Bronchial epithelial cell (primary cell): ENCODE measurements around the gene CDH26. TPM values are rescaled to one million over a fixed set of nuclear protein-coding genes. Genes with fewer than 3 reads are reported as not detected.

Experiments used
- DNase-seq: peaks from one replicate; pipeline ENCODE4 v3.0.0-alpha.2; 2010; ENCODE audit warnings: low read depth
- FAIRE-seq: peaks from 2 replicates; lab custom pipeline; 2011; peaks lifted over from hg19 to GRCh38; lab: Jason Lieb, UNC
- H3K27me3 ChIP-seq: 2 replicates; pipeline ENCODE4 v1.5.1; 2011; ENCODE audit warnings: low read length; ENCODE audit not compliant: control insufficient read depth, insufficient read depth
- H3K36me3 ChIP-seq: 2 replicates; pipeline ENCODE4 v1.5.1; 2011; ENCODE audit warnings: low read length; ENCODE audit not compliant: control insufficient read depth, insufficient read depth
- H3K4me3 ChIP-seq: 2 replicates; pipeline ENCODE4 v1.5.1; 2011; ENCODE audit warnings: mild to moderate bottlenecking, low read depth, low read length, control low read depth
- CTCF ChIP-seq: IDR thresholded peaks from 2 replicates; pipeline ENCODE4 v1.5.1; 2011; ENCODE audit warnings: mild to moderate bottlenecking, moderate library complexity, low read length, control low read depth, inconsistent platforms; ENCODE audit not compliant: insufficient read depth, severe bottlenecking
- total RNA-seq: library from RNA; depleted of rRNA; stranded (reverse); fragments of >200 nt; gene quantifications from 2 replicates; pipeline ENCODE4 v1.2.1, GENCODE V29; 2014

CDH26 gene
- total RNA-seq, 1 donor from 2014 or later: 2.4 TPM

- Histone ChIP-seq H3K27me3 (no peaks in the 10 kb centered on the region), H3K36me3 (no peaks in the 10 kb centered on the region), H3K4me3 (no peak overlapping the region)
- no peak for TF ChIP-seq CTCF
- DNase-seq: no peak
- no peak for FAIRE-seq
Measured at GRCh38 chr20:59942245-59942644, 16.0 kb upstream of the CDH26 start.

- FAIRE-seq (no peak), DNase-seq (no peak)
- no peak for TF ChIP-seq CTCF
- no peak overlapping the region for H3K4me3 ChIP-seq
- no peaks in the 10 kb centered on the region for H3K27me3 ChIP-seq
- H3K36me3 ChIP-seq: no peaks in the 10 kb centered on the region
Measured at GRCh38 chr20:59944726-59945125, 13.5 kb upstream of the CDH26 start.

- H3K27me3 ChIP-seq: no peaks in the 10 kb centered on the region
- DNase-seq (no peak), FAIRE-seq (no peak)
- TF ChIP-seq CTCF: no peak
- H3K36me3 ChIP-seq: no peaks in the 10 kb centered on the region
- no peak overlapping the region for H3K4me3 ChIP-seq
Measured at GRCh38 chr20:59945175-59945574, 13.0 kb upstream of the CDH26 start.

- FAIRE-seq (no peak), DNase-seq (no peak)
- H3K4me3 ChIP-seq: no peak overlapping the region
- no peaks in the 10 kb centered on the region for H3K27me3 ChIP-seq
- no peak for TF ChIP-seq CTCF
- no peaks in the 10 kb centered on the region for H3K36me3 ChIP-seq
Measured at GRCh38 chr20:59945731-59946130, 12.5 kb upstream of the CDH26 start.

- Histone ChIP-seq H3K36me3 (no peaks in the 10 kb centered on the region), H3K4me3 (no peak overlapping the region), H3K27me3 (no peaks in the 10 kb centered on the region)
- FAIRE-seq (no peak), DNase-seq (no peak)
- TF ChIP-seq CTCF: no peak
Measured at GRCh38 chr20:59947376-59947775, 10.8 kb upstream of the CDH26 start.

- no peaks in the 10 kb centered on the region for H3K36me3 ChIP-seq
- H3K27me3 ChIP-seq: no peaks in the 10 kb centered on the region
- FAIRE-seq (no peak), DNase-seq (no peak)
- TF ChIP-seq CTCF: no peak
- no peak overlapping the region for H3K4me3 ChIP-seq
Measured at GRCh38 chr20:59948212-59948611, 10.0 kb upstream of the CDH26 start.
